Fibroblast of lung (primary cell): ENCODE data around the gene DLAT.

Source experiments
- EZH2 ChIP-seq: IDR thresholded peaks from 2 replicates; pipeline ENCODE4 v1.5.1; 2012; ENCODE audit warnings: low read length, control low read depth, mild to moderate bottlenecking; ENCODE audit errors: missing control alignments
- TF ChIP-seq, protein P1 (sequence below), 2 donors: IDR thresholded peaks in 1 of 2; conservative IDR thresholded peaks in 1 of 2; 1 replicate in 1 of 2; 2 replicates in 1 of 2; pipeline ENCODE4 v1.5.1; 2011 to 2012; ENCODE audit warnings: low read length in 2 of 2, control low read depth in 1 of 2, inconsistent platforms in 1 of 2, low read depth in 1 of 2, mild to moderate bottlenecking in 1 of 2

DNA sequence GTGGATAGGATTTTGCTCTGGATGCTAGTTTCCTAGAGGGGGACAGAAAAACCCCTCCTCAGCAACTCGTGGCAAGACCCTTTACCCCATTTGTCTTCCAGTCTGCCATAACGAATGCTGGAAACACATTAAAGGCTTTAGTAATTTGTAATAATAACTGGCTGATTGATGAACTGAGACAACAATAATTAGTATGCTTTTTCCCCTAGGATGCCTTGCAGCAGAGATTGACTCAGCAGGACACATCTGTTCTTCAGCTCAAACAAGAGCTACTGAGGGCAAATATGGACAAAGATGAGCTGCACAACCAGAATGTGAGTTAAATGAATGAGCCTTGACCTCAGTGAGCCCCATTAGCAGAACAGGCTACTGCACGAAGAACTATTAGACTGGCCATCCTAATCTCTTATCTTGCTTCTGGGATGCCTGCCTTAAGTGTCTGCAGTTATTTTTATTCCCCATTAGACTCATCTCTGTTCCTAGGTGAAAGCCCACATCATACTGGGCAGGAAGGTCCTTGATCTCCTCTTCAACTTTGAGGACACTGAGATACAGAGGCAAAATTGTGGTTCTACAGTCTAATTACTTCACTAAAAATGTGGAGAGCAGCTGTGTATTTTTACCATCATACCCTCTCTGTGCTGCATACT lies 32.9 kb upstream of the DLAT start:
- TF ChIP-seq, protein P1, sequence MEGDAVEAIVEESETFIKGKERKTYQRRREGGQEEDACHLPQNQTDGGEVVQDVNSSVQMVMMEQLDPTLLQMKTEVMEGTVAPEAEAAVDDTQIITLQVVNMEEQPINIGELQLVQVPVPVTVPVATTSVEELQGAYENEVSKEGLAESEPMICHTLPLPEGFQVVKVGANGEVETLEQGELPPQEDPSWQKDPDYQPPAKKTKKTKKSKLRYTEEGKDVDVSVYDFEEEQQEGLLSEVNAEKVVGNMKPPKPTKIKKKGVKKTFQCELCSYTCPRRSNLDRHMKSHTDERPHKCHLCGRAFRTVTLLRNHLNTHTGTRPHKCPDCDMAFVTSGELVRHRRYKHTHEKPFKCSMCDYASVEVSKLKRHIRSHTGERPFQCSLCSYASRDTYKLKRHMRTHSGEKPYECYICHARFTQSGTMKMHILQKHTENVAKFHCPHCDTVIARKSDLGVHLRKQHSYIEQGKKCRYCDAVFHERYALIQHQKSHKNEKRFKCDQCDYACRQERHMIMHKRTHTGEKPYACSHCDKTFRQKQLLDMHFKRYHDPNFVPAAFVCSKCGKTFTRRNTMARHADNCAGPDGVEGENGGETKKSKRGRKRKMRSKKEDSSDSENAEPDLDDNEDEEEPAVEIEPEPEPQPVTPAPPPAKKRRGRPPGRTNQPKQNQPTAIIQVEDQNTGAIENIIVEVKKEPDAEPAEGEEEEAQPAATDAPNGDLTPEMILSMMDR (conservative IDR thresholded peaks at IDR 0.05 in 1 of 2, IDR thresholded peaks at IDR 0.05 in 1 of 2; ENCODE audit: low read depth in 1 of 2, low read length in 2 of 2), result no peak
- no peak for TF ChIP-seq EZH2
